ENCODE measurements around the gene DHRS11.

- TF ChIP-seq CTCF (conservative IDR thresholded peaks at IDR 0.05; ENCODE audit: low read length) (no peak), EZH2phosphoT487 (IDR thresholded peaks at IDR 0.05; ENCODE audit: borderline replicate concordance, low read depth, low read length) (no peak)
Measured at GRCh38 chr17:36592316-36592715, 637 bp downstream of the DHRS11 start.
